ENCODE measurements around the gene RREB1. TPM values are rescaled to one million over a fixed set of nuclear protein-coding genes. Genes with fewer than 3 reads are reported as not detected.

RREB1 gene
- total and polyA plus RNA-seq, 2 experiments from 2014 or later, result 6.4 to 12.4 TPM

GRCh38 chr6:7219310-7219709 is 111.5 kb downstream of the RREB1 start:
- H3K36me3 ChIP-seq (ENCODE audit: low read depth), result peaks cover 27% of the 10 kb centered on the region
- WGBS, 2 experiments (ENCODE audit: low coverage in 1 of 2, low lambda C conversion rate in 2 of 2, missing lambda C conversion rate in 2 of 2), result 71 to 78% methylated on average over 6 of the region's 6 CpGs
- DNase-seq, result peak; percentile 71
- H3F3A ChIP-seq (ENCODE audit: insufficient read depth), result no peaks in the 10 kb centered on the region
- H3K4me3 ChIP-seq, result no peak overlapping the region
- H3K9me2 ChIP-seq (ENCODE audit: insufficient read depth), result no peaks in the 10 kb centered on the region
- H3K4me1 ChIP-seq (ENCODE audit: insufficient read depth), result peaks cover 5% of the 10 kb centered on the region
- no peak overlapping the region for H2AFZ ChIP-seq
- H3K9me3 ChIP-seq (ENCODE audit: low read depth), result no peaks in the 10 kb centered on the region
- no peak overlapping the region for H3K4me2 ChIP-seq (ENCODE audit: unreplicated experiment)
- peaks cover 49% of the 10 kb centered on the region for H3K79me2 ChIP-seq (ENCODE audit: insufficient read depth)
- in situ Hi-C loops (cut with MboI), result no loop called here
- H3K27ac ChIP-seq, result peak overlapping the region; percentile 17; the same call in 1 of the 2 replicates
- no peak overlapping the region for H3K9ac ChIP-seq
- no peaks in the 10 kb centered on the region for H3K27me3 ChIP-seq (replicated peaks; ENCODE audit: insufficient read depth)
- TF ChIP-seq EZH2 (IDR thresholded peaks at IDR 0.05; ENCODE audit: insufficient read depth, poor library complexity, severe bottlenecking) (no peak), EZH2phosphoT487 (IDR thresholded peaks at IDR 0.05; ENCODE audit: insufficient read depth, low read depth) (no peak)
- no peaks in the 10 kb centered on the region for H4K20me1 ChIP-seq (ENCODE audit: insufficient read depth)

- H3K4me1 ChIP-seq (ENCODE audit: insufficient read depth), result peaks cover 5% of the 10 kb centered on the region; the same call in 1 of the 2 replicates
- H3F3A ChIP-seq (ENCODE audit: insufficient read depth), result no peaks in the 10 kb centered on the region
- H3K36me3 ChIP-seq (ENCODE audit: low read depth), result peaks cover 23% of the 10 kb centered on the region
- WGBS, 2 experiments (ENCODE audit: low coverage in 1 of 2, low lambda C conversion rate in 2 of 2, missing lambda C conversion rate in 2 of 2), result 97% methylated on average over 5 of the region's 5 CpGs
- no peak overlapping the region for H3K4me2 ChIP-seq (ENCODE audit: unreplicated experiment)
- TF ChIP-seq EZH2phosphoT487 (IDR thresholded peaks at IDR 0.05; ENCODE audit: insufficient read depth, low read depth) (no peak), EZH2 (IDR thresholded peaks at IDR 0.05; ENCODE audit: insufficient read depth, poor library complexity, severe bottlenecking) (no peak)
- no peak overlapping the region for H2AFZ ChIP-seq
- no peak for DNase-seq
- in situ Hi-C loops (cut with MboI), result no loop called here
- no peak overlapping the region for H3K27ac ChIP-seq
- H4K20me1 ChIP-seq (ENCODE audit: insufficient read depth), result no peaks in the 10 kb centered on the region
- no peaks in the 10 kb centered on the region for H3K27me3 ChIP-seq (replicated peaks; ENCODE audit: insufficient read depth)
- no peaks in the 10 kb centered on the region for H3K9me2 ChIP-seq (ENCODE audit: insufficient read depth)
- no peak overlapping the region for H3K4me3 ChIP-seq
- H3K79me2 ChIP-seq (ENCODE audit: insufficient read depth), result peaks cover 36% of the 10 kb centered on the region
- no peaks in the 10 kb centered on the region for H3K9me3 ChIP-seq (ENCODE audit: low read depth)
- H3K9ac ChIP-seq, result no peak overlapping the region
These were observed 114.4 kb downstream of the RREB1 start for GRCh38 chr6:7222197-7222596.

GRCh38 chr6:7224731-7225130 is 117.0 kb downstream of the RREB1 start:
- Histone ChIP-seq H3K4me2 (ENCODE audit: unreplicated experiment) (no peak overlapping the region), H3K9me3 (ENCODE audit: low read depth) (no peaks in the 10 kb centered on the region), H2AFZ (no peak overlapping the region), H4K20me1 (ENCODE audit: insufficient read depth) (no peaks in the 10 kb centered on the region), H3K79me2 (ENCODE audit: insufficient read depth) (peaks cover 26% of the 10 kb centered on the region), H3K36me3 (ENCODE audit: low read depth) (peaks cover 15% of the 10 kb centered on the region; the same call in 1 of the 2 replicates), H3F3A (ENCODE audit: insufficient read depth) (no peaks in the 10 kb centered on the region), H3K4me1 (ENCODE audit: insufficient read depth) (no peaks in the 10 kb centered on the region), H3K4me3 (no peak overlapping the region), H3K9ac (no peak overlapping the region), H3K27ac (no peak overlapping the region), H3K9me2 (ENCODE audit: insufficient read depth) (no peaks in the 10 kb centered on the region), H3K27me3 (replicated peaks; ENCODE audit: insufficient read depth) (no peaks in the 10 kb centered on the region)
- no peak for TF ChIP-seq EZH2phosphoT487 (IDR thresholded peaks at IDR 0.05; ENCODE audit: insufficient read depth, low read depth)
- no peak for TF ChIP-seq EZH2 (IDR thresholded peaks at IDR 0.05; ENCODE audit: insufficient read depth, poor library complexity, severe bottlenecking)
- in situ Hi-C loops (cut with MboI), result no loop called here
- no peak for DNase-seq
- WGBS, 2 experiments (ENCODE audit: low coverage in 1 of 2, low lambda C conversion rate in 2 of 2, missing lambda C conversion rate in 2 of 2), result 90 to 91% methylated on average over 9 of the region's 9 CpGs

DNA sequence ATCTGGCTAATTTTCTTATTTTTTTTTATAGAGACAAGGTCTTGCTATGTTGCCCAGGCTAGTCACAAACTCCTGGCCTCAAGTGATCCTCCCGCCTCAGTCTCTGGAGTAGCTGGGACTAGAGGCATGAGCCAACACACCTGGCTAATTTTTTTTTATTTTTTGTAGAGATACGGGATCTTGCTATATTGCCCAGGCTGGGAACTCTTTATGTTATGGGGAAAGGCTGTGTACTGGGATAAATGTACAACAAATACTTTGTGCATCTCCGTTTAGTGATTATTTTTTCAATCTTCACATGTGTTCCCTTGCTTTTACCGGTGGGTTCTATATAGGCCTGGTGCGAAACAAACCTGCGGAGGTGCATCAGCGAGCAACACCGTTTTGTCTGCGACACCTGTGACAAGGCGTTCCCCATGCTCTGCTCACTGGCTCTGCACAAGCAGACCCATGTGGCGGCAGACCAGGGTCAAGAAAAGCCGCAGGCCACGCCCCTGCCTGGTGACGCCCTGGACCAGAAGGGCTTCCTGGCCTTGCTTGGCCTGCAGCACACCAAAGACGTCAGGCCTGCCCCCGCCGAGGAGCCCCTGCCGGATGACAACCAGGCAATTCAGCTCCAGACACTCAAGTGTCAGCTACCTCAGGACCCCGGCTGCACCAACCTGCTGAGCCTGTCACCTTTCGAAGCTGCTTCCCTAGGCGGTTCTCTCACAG is 121.1 kb downstream of the RREB1 start:
- Histone ChIP-seq H3K4me3 (no peak overlapping the region), H3K4me1 (ENCODE audit: insufficient read depth) (no peaks in the 10 kb centered on the region), H3K27ac (no peak overlapping the region), H2AFZ (no peak overlapping the region), H3F3A (ENCODE audit: insufficient read depth) (no peaks in the 10 kb centered on the region), H4K20me1 (ENCODE audit: insufficient read depth) (no peaks in the 10 kb centered on the region), H3K9ac (no peak overlapping the region), H3K79me2 (ENCODE audit: insufficient read depth) (peaks cover 21% of the 10 kb centered on the region), H3K27me3 (replicated peaks; ENCODE audit: insufficient read depth) (no peaks in the 10 kb centered on the region), H3K4me2 (ENCODE audit: unreplicated experiment) (no peak overlapping the region), H3K36me3 (ENCODE audit: low read depth) (peaks cover 15% of the 10 kb centered on the region; the same call in 1 of the 2 replicates), H3K9me2 (ENCODE audit: insufficient read depth) (no peaks in the 10 kb centered on the region), H3K9me3 (ENCODE audit: low read depth) (no peaks in the 10 kb centered on the region)
- TF ChIP-seq EZH2 (IDR thresholded peaks at IDR 0.05; ENCODE audit: insufficient read depth, poor library complexity, severe bottlenecking), result no peak
- TF ChIP-seq EZH2phosphoT487 (IDR thresholded peaks at IDR 0.05; ENCODE audit: insufficient read depth, low read depth), result no peak
- 93 to 96% methylated on average over 16 to 20 of the region's 21 CpGs for WGBS, 2 experiments (ENCODE audit: low coverage in 1 of 2, low lambda C conversion rate in 2 of 2, missing lambda C conversion rate in 2 of 2)
- in situ Hi-C loops (cut with MboI), result no loop called here
- no peak for DNase-seq
